GM12864 (cell line): Measurements from ENCODE around the gene HNRNPU.
A peak's percentile ranks its signal among the peaks of the same experiment; 100 is the strongest.

ENCODE experiments used
- DNase-seq: peaks from one replicate; pipeline ENCODE4 v3.0.0-alpha.2; 2011; ENCODE audit warnings: low read depth
- H3K4me3 ChIP-seq: 2 replicates; pipeline ENCODE4 v1.5.1; 2011; ENCODE audit warnings: mild to moderate bottlenecking, low read depth, low read length, control low read depth
- TF ChIP-seq, protein P1 (sequence below): IDR thresholded peaks from 2 replicates; pipeline ENCODE4 v1.5.1; 2011; ENCODE audit warnings: low read depth, mild to moderate bottlenecking, moderate library complexity, low read length, control low read depth, inconsistent platforms; ENCODE audit errors: missing control alignments

HNRNPU gene

DNA sequence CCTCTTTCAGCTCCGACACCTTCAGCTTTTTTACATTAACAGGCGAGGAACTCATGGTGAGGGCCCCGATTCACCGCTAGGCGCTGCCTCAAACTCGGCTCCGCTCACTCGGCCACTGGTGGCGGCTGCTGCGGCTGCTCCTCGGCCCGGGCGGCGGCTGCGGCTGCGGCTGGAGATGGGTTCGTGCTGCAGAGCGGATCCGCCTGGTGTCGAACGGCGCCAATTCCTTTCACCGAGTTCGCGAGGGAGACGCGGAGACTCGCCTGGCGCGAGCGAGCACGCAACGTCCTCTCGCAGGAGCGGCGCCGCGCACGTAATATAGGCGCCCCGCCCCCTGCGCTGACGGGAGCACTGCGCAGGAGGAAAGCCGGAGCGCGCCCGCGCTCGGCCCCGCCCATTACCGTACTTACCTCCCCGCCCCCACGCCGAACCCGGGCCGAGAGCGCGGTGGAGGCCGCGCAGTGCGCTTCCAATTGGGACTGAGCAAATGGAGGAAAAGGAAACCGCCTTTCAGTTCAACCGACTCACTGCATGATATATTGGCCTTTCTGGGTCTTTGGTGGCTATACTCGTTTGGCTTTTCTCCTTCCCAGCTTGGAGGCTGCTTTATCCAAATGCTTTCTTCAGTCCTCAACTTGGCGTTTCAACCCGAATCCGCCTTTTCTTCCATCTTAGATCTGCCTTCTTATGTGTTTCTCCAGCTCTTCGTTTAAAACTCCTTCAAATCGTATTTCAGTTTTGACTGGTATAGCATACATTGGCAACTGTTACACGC is at the start of gene HNRNPU:
Gene HNRNPU, minus strand, starts transcription at position 291 of the 775 bp plus-strand sequence. Its CDS starts 236 bp downstream, at position 55.
- TF ChIP-seq, protein P1, sequence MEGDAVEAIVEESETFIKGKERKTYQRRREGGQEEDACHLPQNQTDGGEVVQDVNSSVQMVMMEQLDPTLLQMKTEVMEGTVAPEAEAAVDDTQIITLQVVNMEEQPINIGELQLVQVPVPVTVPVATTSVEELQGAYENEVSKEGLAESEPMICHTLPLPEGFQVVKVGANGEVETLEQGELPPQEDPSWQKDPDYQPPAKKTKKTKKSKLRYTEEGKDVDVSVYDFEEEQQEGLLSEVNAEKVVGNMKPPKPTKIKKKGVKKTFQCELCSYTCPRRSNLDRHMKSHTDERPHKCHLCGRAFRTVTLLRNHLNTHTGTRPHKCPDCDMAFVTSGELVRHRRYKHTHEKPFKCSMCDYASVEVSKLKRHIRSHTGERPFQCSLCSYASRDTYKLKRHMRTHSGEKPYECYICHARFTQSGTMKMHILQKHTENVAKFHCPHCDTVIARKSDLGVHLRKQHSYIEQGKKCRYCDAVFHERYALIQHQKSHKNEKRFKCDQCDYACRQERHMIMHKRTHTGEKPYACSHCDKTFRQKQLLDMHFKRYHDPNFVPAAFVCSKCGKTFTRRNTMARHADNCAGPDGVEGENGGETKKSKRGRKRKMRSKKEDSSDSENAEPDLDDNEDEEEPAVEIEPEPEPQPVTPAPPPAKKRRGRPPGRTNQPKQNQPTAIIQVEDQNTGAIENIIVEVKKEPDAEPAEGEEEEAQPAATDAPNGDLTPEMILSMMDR, result peak; percentile 39
- DNase-seq, result peak; percentile 87
- H3K4me3 ChIP-seq, result peak within 1 kb of the TSS; percentile 100

DNA sequence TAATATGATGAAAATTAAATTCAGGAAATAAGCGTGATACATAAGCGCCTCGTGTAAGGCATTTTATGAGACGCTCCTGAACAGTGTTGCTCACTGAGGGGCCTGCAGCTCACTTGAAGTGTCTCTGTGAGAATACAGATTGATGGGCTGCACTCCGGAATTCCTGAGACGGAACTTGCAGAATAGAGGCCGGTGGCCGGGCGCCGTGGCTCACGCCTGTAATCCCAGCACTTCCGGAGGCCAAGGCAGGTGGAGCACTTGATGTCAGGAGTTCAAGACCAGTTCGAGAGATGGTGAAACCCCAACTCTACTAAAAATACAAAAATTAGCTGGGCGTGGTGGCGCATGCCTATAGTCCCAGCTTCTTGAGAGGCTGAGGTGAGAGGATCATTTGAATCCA is 49.5 kb upstream of the HNRNPU start:
- no peak overlapping the region for H3K4me3 ChIP-seq
- DNase-seq, result no peak
- TF ChIP-seq, protein P1, result no peak

DNA sequence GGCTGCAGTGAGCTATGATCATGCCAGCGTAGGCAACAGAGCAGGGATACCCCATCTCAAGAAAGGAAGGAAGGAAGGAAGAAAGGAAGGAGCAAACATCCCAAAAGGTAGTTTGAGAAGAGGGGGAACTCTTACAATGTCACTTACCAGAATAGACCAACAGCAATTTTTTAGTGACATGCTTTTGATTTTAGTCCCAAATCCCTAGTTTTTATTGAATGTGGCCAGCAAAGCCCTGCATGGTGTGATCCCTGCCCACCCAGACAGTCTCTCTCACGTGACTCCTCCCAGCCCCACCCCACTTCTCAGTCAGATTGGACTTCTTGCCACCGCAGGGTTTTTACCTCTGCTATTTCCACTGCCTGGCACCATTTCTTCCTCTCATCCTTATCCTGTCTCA is 39.8 kb upstream of the HNRNPU start:
- no peak overlapping the region for H3K4me3 ChIP-seq
- TF ChIP-seq, protein P1, result no peak
- no peak for DNase-seq

DNA sequence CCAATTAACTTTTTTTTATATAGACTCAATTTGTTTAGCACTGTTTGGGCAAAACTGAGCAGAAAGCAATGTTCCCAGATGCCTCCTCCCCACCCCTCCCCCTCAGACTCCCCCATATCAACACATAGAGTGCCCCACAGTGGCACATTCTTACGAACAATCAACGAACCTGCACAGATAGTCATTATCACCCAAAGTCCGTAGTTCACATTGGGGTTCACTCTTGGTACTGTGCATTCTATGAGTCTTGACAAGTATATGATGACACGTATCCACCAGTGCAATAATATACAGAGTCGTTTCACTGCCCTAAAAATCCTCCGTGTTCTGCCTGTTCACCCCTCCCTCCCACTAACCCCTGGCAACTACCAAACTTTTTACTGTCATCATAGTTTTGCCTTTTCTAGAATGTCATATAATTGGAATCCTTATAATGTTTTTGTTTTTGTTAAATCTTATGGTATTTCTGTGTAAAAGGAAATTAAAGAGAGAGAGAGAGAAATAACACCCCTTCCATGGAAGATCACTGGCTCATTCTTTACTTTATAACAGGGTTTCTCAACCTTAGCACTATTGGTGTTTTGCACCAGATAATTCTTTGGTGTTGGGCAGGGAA is 37.2 kb upstream of the HNRNPU start:
- TF ChIP-seq, protein P1, result no peak
- no peak overlapping the region for H3K4me3 ChIP-seq
- DNase-seq, result no peak

DNA sequence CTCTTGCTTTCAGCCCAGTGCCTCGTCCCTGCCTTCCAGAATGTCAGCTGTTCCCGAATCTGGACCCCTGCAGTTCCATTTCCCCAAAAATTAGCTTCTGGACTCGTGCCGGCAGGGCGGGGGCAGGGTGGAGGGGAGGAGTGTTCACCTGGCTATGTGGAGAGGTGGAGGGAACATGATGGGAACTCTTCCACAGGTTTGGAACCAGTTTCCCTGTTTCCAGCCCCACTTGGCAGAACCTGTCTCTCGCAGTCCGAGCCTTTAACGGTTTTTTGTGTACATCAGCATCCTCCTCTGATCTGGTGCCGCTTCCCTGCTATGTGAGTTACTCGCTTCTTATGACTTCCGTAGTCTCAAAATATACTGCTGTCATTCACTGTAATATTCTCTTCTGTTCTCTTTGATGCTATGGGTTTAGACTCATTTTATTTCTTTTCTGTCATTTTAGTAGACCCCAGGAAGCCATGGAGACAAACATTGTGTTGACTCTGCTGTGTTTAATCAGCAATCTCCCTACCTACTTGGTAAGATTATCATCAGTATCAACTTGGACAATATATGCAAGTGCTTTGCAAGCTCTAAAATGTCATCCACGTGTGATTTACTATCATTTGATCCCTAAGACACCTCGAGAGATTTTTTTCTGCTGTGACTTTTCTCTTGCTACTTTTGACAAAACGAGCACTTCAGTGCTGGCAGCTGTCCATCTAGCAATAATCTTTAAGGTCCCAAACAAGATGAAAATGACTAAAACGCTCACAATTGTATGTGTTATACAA is 33.3 kb upstream of the HNRNPU start:
- no peak for DNase-seq
- TF ChIP-seq, protein P1, result no peak
- no peak overlapping the region for H3K4me3 ChIP-seq

DNA sequence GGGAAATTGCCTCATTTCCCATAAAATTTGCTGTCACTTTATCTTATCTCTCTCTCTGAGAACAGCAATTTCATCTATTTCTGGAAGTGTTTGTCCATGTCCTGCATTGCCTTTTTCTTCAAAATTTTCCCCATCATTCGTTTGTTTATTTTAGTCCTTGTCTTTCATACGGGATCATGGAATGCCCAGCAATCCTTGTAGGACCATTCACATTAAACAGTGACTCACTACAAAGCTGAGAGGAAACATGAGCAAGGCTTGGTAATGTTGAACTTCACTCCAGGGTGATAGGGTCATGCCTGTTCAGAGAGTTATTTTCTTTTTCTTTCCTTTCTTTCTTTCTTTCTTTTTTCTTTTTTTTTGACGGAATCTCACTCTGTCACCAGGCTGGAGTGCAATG is 32.2 kb upstream of the HNRNPU start:
- TF ChIP-seq, protein P1, result no peak
- no peak for DNase-seq
- H3K4me3 ChIP-seq, result no peak overlapping the region
